ENCODE measurements around the gene JAK3.

Gene JAK3

GRCh38 chr19:17860993-17861360 lies 13.2 kb upstream of the JAK3 start:
- H2AK5ac ChIP-seq (ENCODE audit: low read length, severe bottlenecking): no peak overlapping the region
- peak; percentile 50 for DNase-seq
- peak overlapping the region; percentile 99 for H3K9ac ChIP-seq (ENCODE audit: low read length)
- H3K36me3 ChIP-seq (ENCODE audit: control insufficient read depth in 1 of 2, insufficient read depth in 2 of 2, low read depth in 1 of 2, low read length in 2 of 2): peaks cover 46 to 51% of the 10 kb centered on the region in 2 experiments
- H3K14ac ChIP-seq (ENCODE audit: low read length in 2 of 2): no peak overlapping the region
- no peaks in the 10 kb centered on the region for H3K9me3 ChIP-seq (ENCODE audit: control insufficient read depth, low read length)
- no peak overlapping the region for H3K27ac ChIP-seq (ENCODE audit: low read length, poor library complexity, severe bottlenecking)
- peaks cover 25% of the 10 kb centered on the region for H3K4me1 ChIP-seq (ENCODE audit: control insufficient read depth, insufficient read depth, low read depth, low read length)
- no peak overlapping the region for H2BK120ac ChIP-seq (ENCODE audit: low read depth, low read length)
- H2AFZ ChIP-seq (ENCODE audit: low read depth, low read length): no peak overlapping the region
- H4K8ac ChIP-seq (ENCODE audit: low read length): no peak overlapping the region
- peak overlapping the region in 1 of 2 experiments; percentile 1 for H3K18ac ChIP-seq (ENCODE audit: low read depth in 1 of 2, low read length in 2 of 2)
- WGBS: 14% methylated on average over 2 of the region's 7 CpGs
- H4K91ac ChIP-seq (ENCODE audit: low read length): no peak overlapping the region
- peak overlapping the region in 1 of 2 experiments; percentile 14 for H3K23ac ChIP-seq (ENCODE audit: low read length in 2 of 2)
- H2BK15ac ChIP-seq (ENCODE audit: low read depth, poor library complexity, severe bottlenecking): no peak overlapping the region
- no peak overlapping the region for H2BK12ac ChIP-seq (ENCODE audit: low read length in 2 of 2)
- H2BK5ac ChIP-seq (ENCODE audit: low read depth, low read length, poor library complexity, severe bottlenecking): no peak overlapping the region
- H3K4ac ChIP-seq (ENCODE audit: low read depth in 1 of 2, low read length in 2 of 2): peak overlapping the region in 1 of 2 experiments; percentile 14
- no peaks in the 10 kb centered on the region for H3K79me1 ChIP-seq (replicated peaks; ENCODE audit: low read length, poor library complexity, severe bottlenecking)
- no peaks in the 10 kb centered on the region for H3K27me3 ChIP-seq (ENCODE audit: control insufficient read depth in 1 of 2, insufficient read depth in 1 of 2, low read length in 2 of 2)
- peak overlapping the region; percentile 80 for H3K4me2 ChIP-seq (ENCODE audit: low read length, poor library complexity, severe bottlenecking)
- H3K4me3 ChIP-seq (ENCODE audit: insufficient read depth in 1 of 2, low read depth in 1 of 2, low read length in 2 of 2): peak overlapping the region; percentile 83 to 100

GRCh38 chr19:17860331-17860992 lies 12.7 kb upstream of the JAK3 start:
- peaks cover 40 to 47% of the 10 kb centered on the region in 2 experiments for H3K36me3 ChIP-seq (ENCODE audit: control insufficient read depth in 1 of 2, insufficient read depth in 2 of 2, low read depth in 1 of 2, low read length in 2 of 2)
- under 1% methylated on average over 21 of the region's 22 CpGs for WGBS
- peak overlapping the region; percentile 68 to 89 for H3K18ac ChIP-seq (ENCODE audit: low read depth in 1 of 2, low read length in 2 of 2)

GRCh38 chr19:17859533-17860330 lies 11.9 kb upstream of the JAK3 start, which contains the start of gene RPL18A:
Gene RPL18A (plus strand): TSS chr19:17859910. CDS start chr19:17859957, 47 bp downstream.
- Histone ChIP-seq H2BK5ac (ENCODE audit: low read depth, low read length, poor library complexity, severe bottlenecking) (peak within 1 kb of the TSS; percentile 86), H4K91ac (ENCODE audit: low read length) (peak within 1 kb of the TSS; percentile 46), H3K14ac (ENCODE audit: low read length in 2 of 2) (no peak within 1 kb of the TSS), H3K36me3 (ENCODE audit: control insufficient read depth in 1 of 2, insufficient read depth in 2 of 2, low read depth in 1 of 2, low read length in 2 of 2) (peaks cover 34 to 40% of the 10 kb centered on the region in 2 experiments), H3K23ac (ENCODE audit: low read length in 2 of 2) (peak within 1 kb of the TSS in 1 of 2 experiments; percentile 71), H2AFZ (ENCODE audit: low read depth, low read length) (peak within 1 kb of the TSS; percentile 69), H2AK5ac (ENCODE audit: low read length, severe bottlenecking) (peak within 1 kb of the TSS; percentile 72), H3K9ac (ENCODE audit: low read length) (peak within 1 kb of the TSS; percentile 99), H3K4ac (ENCODE audit: low read depth in 1 of 2, low read length in 2 of 2) (peak within 1 kb of the TSS; percentile 57 to 92), H3K18ac (ENCODE audit: low read depth in 1 of 2, low read length in 2 of 2) (peak within 1 kb of the TSS; percentile 68 to 89), H2BK12ac (ENCODE audit: low read length in 2 of 2) (no peak within 1 kb of the TSS), H3K4me2 (ENCODE audit: low read length, poor library complexity, severe bottlenecking) (peak within 1 kb of the TSS; percentile 80), H3K27me3 (ENCODE audit: control insufficient read depth in 1 of 2, insufficient read depth in 1 of 2, low read length in 2 of 2) (no peaks in the 10 kb centered on the region), H3K79me1 (replicated peaks; ENCODE audit: low read length, poor library complexity, severe bottlenecking) (no peaks in the 10 kb centered on the region), H4K8ac (ENCODE audit: low read length) (peak within 1 kb of the TSS; percentile 56), H2BK15ac (ENCODE audit: low read depth, poor library complexity, severe bottlenecking) (no peak within 1 kb of the TSS), H3K9me3 (ENCODE audit: control insufficient read depth, low read length) (no peaks in the 10 kb centered on the region), H3K4me3 (ENCODE audit: insufficient read depth in 1 of 2, low read depth in 1 of 2, low read length in 2 of 2) (peak within 1 kb of the TSS; percentile 83 to 100), H2BK120ac (ENCODE audit: low read depth, low read length) (no peak within 1 kb of the TSS), H3K27ac (ENCODE audit: low read length, poor library complexity, severe bottlenecking) (peak within 1 kb of the TSS; percentile 30), H3K4me1 (ENCODE audit: control insufficient read depth, insufficient read depth, low read depth, low read length) (peaks cover 25% of the 10 kb centered on the region)
- WGBS: under 1% methylated on average over 80 of the region's 80 CpGs
- peak; percentile 100 for DNase-seq

More at GRCh38 chr19:17860331-17860992, 12.7 kb upstream of the JAK3 start:
- H4K8ac ChIP-seq (ENCODE audit: low read length): peak overlapping the region; percentile 35
- peak overlapping the region in 1 of 2 experiments; percentile 71 for H3K23ac ChIP-seq (ENCODE audit: low read length in 2 of 2)
- no peak for DNase-seq
- H3K9me3 ChIP-seq (ENCODE audit: control insufficient read depth, low read length): no peaks in the 10 kb centered on the region
- H2BK15ac ChIP-seq (ENCODE audit: low read depth, poor library complexity, severe bottlenecking): no peak overlapping the region
- no peaks in the 10 kb centered on the region for H3K27me3 ChIP-seq (ENCODE audit: control insufficient read depth in 1 of 2, insufficient read depth in 1 of 2, low read length in 2 of 2)
- H2BK5ac ChIP-seq (ENCODE audit: low read depth, low read length, poor library complexity, severe bottlenecking): peak overlapping the region; percentile 86
- peak overlapping the region; percentile 99 for H3K9ac ChIP-seq (ENCODE audit: low read length)
- peak overlapping the region; percentile 30 for H3K27ac ChIP-seq (ENCODE audit: low read length, poor library complexity, severe bottlenecking)
- H3K79me1 ChIP-seq (replicated peaks; ENCODE audit: low read length, poor library complexity, severe bottlenecking): no peaks in the 10 kb centered on the region
- peaks cover 25% of the 10 kb centered on the region for H3K4me1 ChIP-seq (ENCODE audit: control insufficient read depth, insufficient read depth, low read depth, low read length)
- peak overlapping the region; percentile 80 for H3K4me2 ChIP-seq (ENCODE audit: low read length, poor library complexity, severe bottlenecking)
- H3K4me3 ChIP-seq (ENCODE audit: insufficient read depth in 1 of 2, low read depth in 1 of 2, low read length in 2 of 2): peak overlapping the region; percentile 83 to 100
- H2AFZ ChIP-seq (ENCODE audit: low read depth, low read length): no peak overlapping the region
- no peak overlapping the region for H2BK120ac ChIP-seq (ENCODE audit: low read depth, low read length)
- H2BK12ac ChIP-seq (ENCODE audit: low read length in 2 of 2): no peak overlapping the region
- H3K4ac ChIP-seq (ENCODE audit: low read depth in 1 of 2, low read length in 2 of 2): peak overlapping the region; percentile 57 to 92
- H3K14ac ChIP-seq (ENCODE audit: low read length in 2 of 2): no peak overlapping the region
- peak overlapping the region; percentile 72 for H2AK5ac ChIP-seq (ENCODE audit: low read length, severe bottlenecking)
- peak overlapping the region; percentile 46 for H4K91ac ChIP-seq (ENCODE audit: low read length)
